Astrocyte (in vitro differentiated cells and primary cell): ENCODE results near the gene SAA1. TPM values are rescaled to one million over a fixed set of nuclear protein-coding genes. Genes with fewer than 3 reads are reported as not detected.
A peak's percentile ranks its signal among the peaks of the same experiment; 100 is the strongest.

Source experiments
- DNase-seq: peaks from one replicate; pipeline ENCODE4 v3.0.0-alpha.2; 2010; ENCODE audit warnings: low read depth
- FAIRE-seq: peaks from 2 replicates; lab custom pipeline; 2011; peaks lifted over from hg19 to GRCh38; lab: Jason Lieb, UNC
- H2AFZ ChIP-seq: 2 replicates; pipeline ENCODE4 v1.6.0; 2012; ENCODE audit warnings: low read depth, low read length, inconsistent platforms
- H3K27ac ChIP-seq: 2 replicates; pipeline ENCODE4 v1.5.1; 2011; ENCODE audit warnings: low read depth, low read length, inconsistent platforms
- H3K27me3 ChIP-seq: 2 replicates; pipeline ENCODE4 v1.6.0; 2011; ENCODE audit warnings: low read length, inconsistent platforms; ENCODE audit not compliant: insufficient read depth
- H3K36me3 ChIP-seq: 2 replicates; pipeline ENCODE4 v1.5.1; 2011; ENCODE audit warnings: low read length, inconsistent platforms; ENCODE audit not compliant: insufficient read depth
- H3K4me1 ChIP-seq: 2 replicates; pipeline ENCODE4 v1.5.1; 2011; ENCODE audit warnings: low read length, inconsistent platforms; ENCODE audit not compliant: insufficient read depth
- H3K4me2 ChIP-seq: 2 replicates; pipeline ENCODE4 v1.6.0; 2012; ENCODE audit warnings: low read length, inconsistent platforms
- H3K4me3 ChIP-seq: 2 replicates; pipeline ENCODE4 v1.5.1; 2011; ENCODE audit warnings: low read depth, mild to moderate bottlenecking, low read length, inconsistent platforms; ENCODE audit not compliant: insufficient read depth
- H3K79me2 ChIP-seq: 2 replicates; pipeline ENCODE4 v1.6.0; 2012; ENCODE audit warnings: mild to moderate bottlenecking, low read length, inconsistent platforms; ENCODE audit not compliant: insufficient read depth
- H3K9ac ChIP-seq: 2 replicates; pipeline ENCODE4 v1.6.0; 2012; ENCODE audit warnings: mild to moderate bottlenecking, low read length, inconsistent platforms
- H3K9me3 ChIP-seq: 2 replicates; pipeline ENCODE4 v1.5.1; 2012; ENCODE audit warnings: low read depth, mild to moderate bottlenecking, low read length, inconsistent platforms; ENCODE audit not compliant: insufficient read depth
- H4K20me1 ChIP-seq: 2 replicates; pipeline ENCODE4 v1.6.0; 2012; ENCODE audit warnings: low read length, inconsistent platforms; ENCODE audit not compliant: insufficient read depth
- H3K27ac Mint-ChIP-seq: one replicate; pipeline ENCODE4 v1.8.0; 2021; ENCODE audit warnings: mild to moderate bottlenecking, mixed read lengths; ENCODE audit not compliant: unreplicated experiment
- H3K27me3 Mint-ChIP-seq: one replicate; pipeline ENCODE4 v1.8.0; 2021; ENCODE audit warnings: low read depth, mixed read lengths; ENCODE audit not compliant: unreplicated experiment
- H3K36me3 Mint-ChIP-seq: one replicate; pipeline ENCODE4 v1.8.0; 2021; ENCODE audit warnings: low read depth, mixed read lengths; ENCODE audit not compliant: unreplicated experiment
- H3K4me1 Mint-ChIP-seq: one replicate; pipeline ENCODE4 v1.8.0; 2021; ENCODE audit warnings: low read depth, mixed read lengths; ENCODE audit not compliant: unreplicated experiment
- H3K4me3 Mint-ChIP-seq: one replicate; pipeline ENCODE4 v1.8.0; 2021; ENCODE audit warnings: mild to moderate bottlenecking, moderate library complexity, mixed read lengths; ENCODE audit not compliant: unreplicated experiment
- H3K9me3 Mint-ChIP-seq: one replicate; pipeline ENCODE4 v1.8.0; 2021; ENCODE audit warnings: mild to moderate bottlenecking, mixed read lengths; ENCODE audit not compliant: unreplicated experiment
- CTCF ChIP-seq: IDR thresholded peaks from 2 replicates; pipeline ENCODE4 v1.5.1; 2011; ENCODE audit warnings: low read depth, mild to moderate bottlenecking, inconsistent platforms, low read length, moderate library complexity; ENCODE audit not compliant: insufficient read depth
- EZH2 ChIP-seq: IDR thresholded peaks from 2 replicates; pipeline ENCODE4 v1.6.1; 2012; ENCODE audit warnings: mild to moderate bottlenecking, low read length, inconsistent platforms; ENCODE audit not compliant: insufficient read depth
- total RNA-seq: library from RNA; stranded (reverse); gene quantifications from 2 replicates; pipeline ENCODE4 v1.2.1, GENCODE V29; 2021

The SAA1 gene
- total RNA-seq, 1 donor from 2014 or later, result 0.43 TPM

- Histone ChIP-seq H3K4me1 (peaks cover 16% of the 10 kb centered on the region), H3K27ac (peak overlapping the region; percentile 3), H3K27me3 (no peaks in the 10 kb centered on the region), H2AFZ (no peak overlapping the region), H3K4me3 (no peak overlapping the region), H3K9me3 (no peaks in the 10 kb centered on the region), H3K36me3 (peaks cover 12% of the 10 kb centered on the region), H4K20me1 (no peaks in the 10 kb centered on the region), H3K79me2 (peaks cover 41% of the 10 kb centered on the region), H3K9ac (no peak overlapping the region), H3K4me2 (no peak overlapping the region)
- no peak overlapping the region for H3K4me3 Mint-ChIP-seq
- FAIRE-seq (no peak), DNase-seq (peak; percentile 23)
- TF ChIP-seq EZH2 (no peak), CTCF (no peak)
- no peaks in the 10 kb centered on the region for H3K27me3 Mint-ChIP-seq
- H3K9me3 Mint-ChIP-seq, result no peaks in the 10 kb centered on the region
- peaks cover 31% of the 10 kb centered on the region for H3K4me1 Mint-ChIP-seq
- H3K27ac Mint-ChIP-seq, result peak overlapping the region; percentile 53
- H3K36me3 Mint-ChIP-seq, result peaks cover 5% of the 10 kb centered on the region
These were observed 48.1 kb downstream of the SAA1 start for GRCh38 chr11:18313965-18314763.

- DNase-seq, result peak; percentile 56
- Histone ChIP-seq H3K27me3 (no peaks in the 10 kb centered on the region), H4K20me1 (no peaks in the 10 kb centered on the region), H3K9ac (no peak overlapping the region), H3K36me3 (peaks cover 5% of the 10 kb centered on the region), H3K9me3 (no peaks in the 10 kb centered on the region), H3K27ac (no peak overlapping the region), H3K4me1 (peaks cover 16% of the 10 kb centered on the region), H3K79me2 (peaks cover 49% of the 10 kb centered on the region), H2AFZ (no peak overlapping the region), H3K4me2 (no peak overlapping the region), H3K4me3 (no peak overlapping the region)
- H3K36me3 Mint-ChIP-seq, result peaks cover 5% of the 10 kb centered on the region
- H3K4me3 Mint-ChIP-seq, result peak overlapping the region; percentile 20
- FAIRE-seq, result no peak
- TF ChIP-seq CTCF, result no peak
- TF ChIP-seq EZH2, result no peak
- H3K27ac Mint-ChIP-seq, result peak overlapping the region; percentile 53
- no peaks in the 10 kb centered on the region for H3K9me3 Mint-ChIP-seq
- no peaks in the 10 kb centered on the region for H3K27me3 Mint-ChIP-seq
- H3K4me1 Mint-ChIP-seq, result peaks cover 38% of the 10 kb centered on the region
These were observed 48.9 kb downstream of the SAA1 start for GRCh38 chr11:18314784-18315523.
